Stimulated activated CD8-positive, alpha-beta memory T cell treated with anti-CD3 and anti-CD28 coated beads, Interleukin-15, amount 100 ng/mL, for 48 hours (primary cell): ENCODE results near the gene ZNF749.
A peak's percentile ranks its signal among the peaks of the same experiment; 100 is the strongest.

Experiments used
- DNase-seq, 2 donors: peaks; one replicate each; pipeline ENCODE4 v3.0.0-alpha.2; 2020; ENCODE audit warnings: low read depth in 2 of 2

The ZNF749 gene

GRCh38 chr19:57435062-57435978 is at the start of gene ZNF749:
Gene ZNF749 (plus strand): TSS chr19:57435325. CDS start chr19:57435579, 254 bp downstream.
- DNase-seq: peak; percentile 93 to 94

- no peak for DNase-seq
These were observed 45.9 kb upstream of the ZNF749 start for GRCh38 chr19:57389194-57389729.

- peak; percentile 96 to 98 for DNase-seq
These were observed 45.2 kb upstream of the ZNF749 start, which contains the start of gene ZNF548 for GRCh38 chr19:57389730-57390598. Gene ZNF548 (plus strand): TSS chr19:57389854. CDS start chr19:57390100, 246 bp downstream.

GRCh38 chr19:57395710-57396109 is 39.4 kb upstream of the ZNF749 start:
- DNase-seq: no peak

- DNase-seq: no peak
These were observed 36.3 kb upstream of the ZNF749 start for GRCh38 chr19:57398868-57399267.

- DNase-seq: no peak
These were observed 31.2 kb upstream of the ZNF749 start for GRCh38 chr19:57403737-57404563.

GRCh38 chr19:57406516-57407123 is 28.5 kb upstream of the ZNF749 start:
- DNase-seq: peak; percentile 43 to 52

- peak; percentile 86 to 89 for DNase-seq
These were observed 24.1 kb upstream of the ZNF749 start, which contains the start of gene ZNF17 for GRCh38 chr19:57410877-57411671. Gene ZNF17 (plus strand): TSS chr19:57411161. CDS start chr19:57413616, 2,455 bp downstream.

GRCh38 chr19:57419439-57419838 is 15.7 kb upstream of the ZNF749 start:
- DNase-seq: no peak

- no peak for DNase-seq
These were observed 14.1 kb upstream of the ZNF749 start for GRCh38 chr19:57421037-57421436.

- DNase-seq: no peak
These were observed 601 bp upstream of the ZNF749 start for GRCh38 chr19:57434386-57435061.

GRCh38 chr19:57436417-57436816 is 1.3 kb downstream of the ZNF749 start:
- DNase-seq: no peak

- no peak for DNase-seq
These were observed 2.8 kb downstream of the ZNF749 start for GRCh38 chr19:57437931-57438330.

GRCh38 chr19:57438925-57439324 is 3.8 kb downstream of the ZNF749 start:
- DNase-seq: no peak

GRCh38 chr19:57441979-57442752 is 7.0 kb downstream of the ZNF749 start:
- no peak for DNase-seq

- DNase-seq: no peak
These were observed 8.1 kb downstream of the ZNF749 start for GRCh38 chr19:57443121-57443696.

GRCh38 chr19:57452307-57452706 is 17.2 kb downstream of the ZNF749 start:
- no peak for DNase-seq
